H9 (cell line): ENCODE measurements around the gene ZNF576. TPM values are rescaled to one million over a fixed set of nuclear protein-coding genes. Genes with fewer than 3 reads are reported as not detected.

ENCODE experiments used
- DNase-seq: peaks from one replicate; pipeline ENCODE4 v3.0.0-alpha.2; 2017
- H2AFZ ChIP-seq: one replicate; pipeline ENCODE4 v1.6.1; 2013; ENCODE audit warnings: mild to moderate bottlenecking, low read length, control low read depth, moderate library complexity
- H2AK5ac ChIP-seq: 2 replicates; pipeline ENCODE4 v1.6.1; 2013; ENCODE audit warnings: low read length, control low read depth, mixed read lengths; ENCODE audit not compliant: insufficient read length
- H2BK120ac ChIP-seq: one replicate; pipeline ENCODE4 v1.6.1; 2013; ENCODE audit warnings: low read depth, mild to moderate bottlenecking, low read length, control low read depth, inconsistent platforms; ENCODE audit not compliant: poor library complexity, severe bottlenecking
- H2BK12ac ChIP-seq: 2 replicates; pipeline ENCODE4 v1.6.1; 2013; ENCODE audit warnings: low read length, control low read depth, mixed read lengths, low read depth; ENCODE audit not compliant: insufficient read length
- H2BK15ac ChIP-seq: 2 replicates; pipeline ENCODE4 v1.6.1; 2013; ENCODE audit warnings: low read depth, low read length, control low read depth
- H2BK20ac ChIP-seq: one replicate; pipeline ENCODE4 v1.6.1; 2013; ENCODE audit warnings: low read depth, mild to moderate bottlenecking, low read length, control low read depth, inconsistent platforms; ENCODE audit not compliant: poor library complexity, severe bottlenecking
- H2BK5ac ChIP-seq: 2 replicates; pipeline ENCODE4 v1.6.1; 2013; ENCODE audit warnings: low read length, control low read depth, mixed read lengths; ENCODE audit not compliant: insufficient read length
- H3K14ac ChIP-seq: 2 replicates; pipeline ENCODE4 v1.6.1; 2013; ENCODE audit warnings: low read length, control low read depth; ENCODE audit not compliant: insufficient read depth
- H3K18ac ChIP-seq: 2 replicates; pipeline ENCODE4 v1.6.1; 2013; ENCODE audit warnings: low read depth, mild to moderate bottlenecking, mixed read lengths, low read length, control low read depth; ENCODE audit not compliant: insufficient read length
- H3K23ac ChIP-seq: 2 replicates; pipeline ENCODE4 v1.6.1; 2013; ENCODE audit warnings: low read length, control low read depth, mixed read lengths, low read depth; ENCODE audit not compliant: insufficient read length
- H3K23me2 ChIP-seq: 2 replicates; pipeline ENCODE4 v1.6.1; 2013; ENCODE audit warnings: low read depth, mild to moderate bottlenecking, mixed read lengths, low read length, control low read depth; ENCODE audit not compliant: insufficient read length, poor library complexity, severe bottlenecking
- H3K27ac ChIP-seq: 2 replicates; pipeline ENCODE4 v1.5.1; 2013; ENCODE audit warnings: low read length, control low read depth, mixed read lengths, low read depth; ENCODE audit not compliant: insufficient read length
- H3K27me3 ChIP-seq: 2 replicates; pipeline ENCODE4 v1.6.1; 2013; ENCODE audit warnings: low read length, control low read depth, inconsistent platforms; ENCODE audit not compliant: insufficient read depth
- H3K4ac ChIP-seq: 2 replicates; pipeline ENCODE4 v1.6.1; 2013; ENCODE audit warnings: low read depth, mild to moderate bottlenecking, control low read depth, inconsistent platforms, low read length, moderate library complexity
- H3K4me1 ChIP-seq: 2 replicates; pipeline ENCODE4 v1.6.1; 2013; ENCODE audit warnings: low read length, control low read depth, inconsistent platforms; ENCODE audit not compliant: insufficient read depth
- H3K4me2 ChIP-seq: 2 replicates; pipeline ENCODE4 v1.6.1; 2013; ENCODE audit warnings: low read length, control low read depth, mixed read lengths; ENCODE audit not compliant: insufficient read length, insufficient read depth
- H3K56ac ChIP-seq: 2 replicates; pipeline ENCODE4 v1.6.1; 2013; ENCODE audit warnings: low read depth, mild to moderate bottlenecking, mixed read lengths, low read length, control low read depth; ENCODE audit not compliant: insufficient read length
- H3K79me1 ChIP-seq: 2 replicates; pipeline ENCODE4 v1.6.1; 2013; ENCODE audit warnings: low read depth, mild to moderate bottlenecking, moderate library complexity, low read length, control low read depth, inconsistent platforms; ENCODE audit not compliant: insufficient read depth, poor library complexity, severe bottlenecking
- H3K79me2 ChIP-seq: 2 replicates; pipeline ENCODE4 v1.6.1; 2013; ENCODE audit warnings: low read length, control low read depth, inconsistent platforms; ENCODE audit not compliant: insufficient read depth
- H3K9ac ChIP-seq: 2 replicates; pipeline ENCODE4 v1.6.1; 2013; ENCODE audit warnings: low read length, control low read depth, mixed read lengths; ENCODE audit not compliant: insufficient read length; ENCODE audit errors: extremely low read depth
- H3K9me3 ChIP-seq: one replicate; pipeline ENCODE4 v1.6.1; 2013; ENCODE audit warnings: low read depth, low read length, inconsistent platforms; ENCODE audit not compliant: control insufficient read depth
- H3T11ph ChIP-seq: one replicate; pipeline ENCODE4 v1.6.1; 2013; ENCODE audit warnings: mild to moderate bottlenecking, low read length, control low read depth, inconsistent platforms
- H4K20me1 ChIP-seq: one replicate; pipeline ENCODE4 v1.6.1; 2013; ENCODE audit not compliant: control insufficient read depth, insufficient read length, insufficient read depth
- H4K5ac ChIP-seq: 2 replicates; pipeline ENCODE4 v1.6.1; 2013; ENCODE audit warnings: low read depth, mild to moderate bottlenecking, mixed read lengths, low read length, control low read depth; ENCODE audit not compliant: insufficient read length
- H4K8ac ChIP-seq: replicated peaks from 2 replicates; pipeline ENCODE4 v1.6.1; 2013; ENCODE audit warnings: low read length, control low read depth, mixed read lengths, low read depth; ENCODE audit not compliant: insufficient read length
- H4K91ac ChIP-seq: 2 replicates; pipeline ENCODE4 v1.6.1; 2013; ENCODE audit warnings: low read depth, mild to moderate bottlenecking, moderate library complexity, mixed read lengths, low read length, control low read depth; ENCODE audit not compliant: insufficient read length
- H3K27ac Mint-ChIP-seq, 3 experiments: 2 replicates in 2 of 3; 3 replicates in 1 of 3; pipeline ENCODE4 v1.8.0; 2020 to 2021; ENCODE audit warnings: mixed read lengths in 3 of 3, mild to moderate bottlenecking in 1 of 3, moderate library complexity in 1 of 3
- H3K27me3 Mint-ChIP-seq: 2 replicates; pipeline ENCODE4 v1.8.0; 2021; ENCODE audit warnings: low read depth, mild to moderate bottlenecking, moderate library complexity, mixed read lengths
- H3K36me3 Mint-ChIP-seq, 3 experiments: 2 replicates in 2 of 3; 3 replicates in 1 of 3; pipeline ENCODE4 v1.8.0; 2020 to 2021; ENCODE audit warnings: low read depth in 3 of 3, mixed read lengths in 3 of 3; ENCODE audit not compliant: insufficient read depth in 1 of 3
- H3K4me1 Mint-ChIP-seq, 2 experiments: 2 replicates each; pipeline ENCODE4 v1.8.0; 2020; ENCODE audit warnings: mixed read lengths in 2 of 2
- H3K4me3 Mint-ChIP-seq, 2 experiments: 2 replicates in 1 of 2; 3 replicates in 1 of 2; pipeline ENCODE4 v1.8.0; 2020 to 2021; ENCODE audit warnings: mild to moderate bottlenecking in 2 of 2, mixed read lengths in 2 of 2, moderate library complexity in 1 of 2
- H3K9me3 Mint-ChIP-seq, 2 experiments: 2 replicates in 1 of 2; 3 replicates in 1 of 2; pipeline ENCODE4 v1.8.0; 2020; ENCODE audit warnings: mild to moderate bottlenecking in 2 of 2, mixed read lengths in 2 of 2, moderate library complexity in 1 of 2
- CTCF ChIP-seq: fragments of 200-600 bp; sonication (generic); conservative IDR thresholded peaks from 3 replicates; pipeline ENCODE4 v1.8.0; 2021; ENCODE audit warnings: antibody characterized with exemption, mild to moderate bottlenecking
- WGBS: extraction: QIAGEN DNeasy Blood & Tissue Kit; methylation state at CpG from one replicate; pipeline ENCODE4 v1.1.7; 2013; ENCODE audit warnings: missing lambda C conversion rate, low lambda C conversion rate, mixed read lengths; ENCODE audit not compliant: insufficient read length; ENCODE audit errors: extremely low coverage; 5-methylcytosine and 5-hydroxymethylcytosine counted together
- total RNA-seq: library from RNA; stranded (reverse); gene quantifications from 2 replicates; pipeline ENCODE4 v1.2.1, GENCODE V29; 2021

ZNF576 gene
- total RNA-seq, 1 experiment from 2014 or later, result 19.7 TPM

DNA sequence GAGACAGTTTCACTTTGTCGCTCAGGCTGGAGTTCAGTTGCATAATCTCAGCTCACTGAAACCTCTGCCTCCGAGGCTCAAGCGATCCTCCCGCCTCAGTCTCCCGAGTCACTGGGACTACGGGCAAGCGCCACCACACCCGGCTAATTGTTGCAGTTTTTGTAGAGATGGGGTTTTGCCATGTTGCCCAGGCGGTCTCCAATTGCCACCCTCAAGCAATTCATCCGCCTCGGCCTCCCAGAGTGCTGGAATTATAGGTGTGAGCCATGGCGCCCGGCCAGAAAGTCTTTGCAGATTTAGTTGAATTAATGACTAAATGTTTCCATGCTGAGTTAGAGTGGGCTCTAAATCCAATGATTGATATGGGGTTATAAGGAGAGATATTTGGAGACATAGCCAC is 47.8 kb downstream of the ZNF576 start:
- no peak overlapping the region for H2AK5ac ChIP-seq
- no peak overlapping the region for H3K4me3 Mint-ChIP-seq
- no peak overlapping the region for H3K4ac ChIP-seq
- H2BK20ac ChIP-seq, result no peak overlapping the region
- H4K5ac ChIP-seq, result no peak overlapping the region
- H3K4me2 ChIP-seq, result no peak overlapping the region
- no peaks in the 10 kb centered on the region for H4K20me1 ChIP-seq
- peaks cover 46% of the 10 kb centered on the region for H3K27me3 Mint-ChIP-seq
- no peak overlapping the region for H3K14ac ChIP-seq
- no peak overlapping the region for H3K9ac ChIP-seq
- H3K27ac Mint-ChIP-seq, result peak overlapping the region in 1 of 3 experiments; percentile 1; a peak in 1 of 7 replicates
- no peak overlapping the region for H4K91ac ChIP-seq
- no peak overlapping the region for H3K23ac ChIP-seq
- peaks cover 7% of the 10 kb centered on the region for H3K23me2 ChIP-seq
- no peaks in the 10 kb centered on the region for H3K9me3 ChIP-seq
- H3K79me1 ChIP-seq, result no peaks in the 10 kb centered on the region
- no peak overlapping the region for H3K18ac ChIP-seq
- no peak overlapping the region for H2BK15ac ChIP-seq
- no peak for DNase-seq
- no CpG with 5 or more reads among the region's 13 CpGs for WGBS
- peaks cover 14 to 24% of the 10 kb centered on the region in 2 experiments for H3K9me3 Mint-ChIP-seq
- no peak overlapping the region for H2BK12ac ChIP-seq
- H3K79me2 ChIP-seq, result no peaks in the 10 kb centered on the region
- H2BK120ac ChIP-seq, result no peak overlapping the region
- no peak overlapping the region for H3K56ac ChIP-seq
- H3K36me3 Mint-ChIP-seq, result peaks cover 23 to 33% (median 27%) of the 10 kb centered on the region in 3 experiments
- no peak overlapping the region for H3T11ph ChIP-seq
- 0 out of 2 replicates have a peak, but pooled peaks cover 2% of the 10 kb centered on the region for H3K4me1 ChIP-seq
- H3K27me3 ChIP-seq, result peaks cover 12% of the 10 kb centered on the region; the same call in 1 of the 2 replicates
- H4K8ac ChIP-seq, result no peak overlapping the region
- no peak overlapping the region for H2BK5ac ChIP-seq
- no peak overlapping the region for H2AFZ ChIP-seq
- TF ChIP-seq CTCF, result no peak
- no peak overlapping the region for H3K27ac ChIP-seq
- peaks cover 4 to 13% of the 10 kb centered on the region in 2 experiments; a peak in 3 of 4 replicates for H3K4me1 Mint-ChIP-seq
